ENCODE results near the gene PDYN.

DNA sequence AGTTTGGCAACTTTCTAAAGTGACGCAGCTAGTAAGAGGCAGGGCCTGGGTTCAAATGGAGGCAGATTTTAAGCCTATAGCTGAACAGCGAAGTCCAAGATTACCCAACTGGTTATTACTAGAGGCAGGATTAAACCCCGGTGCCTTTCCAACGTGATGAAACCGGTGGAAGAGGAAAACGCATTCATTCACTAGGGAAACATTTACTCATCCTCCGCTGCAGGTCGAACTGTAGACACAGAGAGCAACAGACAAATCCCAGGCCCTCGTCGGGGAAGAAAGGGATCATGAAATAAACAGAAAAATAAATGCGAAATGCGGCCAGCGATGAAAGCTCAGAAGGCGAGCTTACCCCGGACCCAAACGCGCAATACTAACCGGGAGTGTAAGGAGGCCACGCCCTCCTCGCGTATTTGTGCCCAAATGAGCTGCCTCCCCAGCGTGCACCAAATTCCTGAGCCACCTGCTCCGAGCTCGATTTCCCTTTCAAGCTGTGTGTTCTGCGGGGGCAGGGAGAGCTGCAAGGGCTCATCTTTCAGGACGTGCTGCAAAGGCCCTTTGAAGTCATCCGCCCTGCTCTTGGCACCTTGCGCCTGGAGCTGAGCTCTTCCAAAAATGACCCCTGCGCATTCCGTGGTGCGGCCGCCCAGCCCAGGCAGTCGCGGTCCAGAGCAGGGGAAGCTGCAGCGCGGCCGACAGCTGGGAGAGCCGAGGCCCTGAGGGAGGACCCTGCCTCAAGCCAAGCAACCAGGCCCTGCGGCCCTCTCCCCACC is 46.9 kb downstream of the PDYN start:
- TF ChIP-seq, protein P1, sequence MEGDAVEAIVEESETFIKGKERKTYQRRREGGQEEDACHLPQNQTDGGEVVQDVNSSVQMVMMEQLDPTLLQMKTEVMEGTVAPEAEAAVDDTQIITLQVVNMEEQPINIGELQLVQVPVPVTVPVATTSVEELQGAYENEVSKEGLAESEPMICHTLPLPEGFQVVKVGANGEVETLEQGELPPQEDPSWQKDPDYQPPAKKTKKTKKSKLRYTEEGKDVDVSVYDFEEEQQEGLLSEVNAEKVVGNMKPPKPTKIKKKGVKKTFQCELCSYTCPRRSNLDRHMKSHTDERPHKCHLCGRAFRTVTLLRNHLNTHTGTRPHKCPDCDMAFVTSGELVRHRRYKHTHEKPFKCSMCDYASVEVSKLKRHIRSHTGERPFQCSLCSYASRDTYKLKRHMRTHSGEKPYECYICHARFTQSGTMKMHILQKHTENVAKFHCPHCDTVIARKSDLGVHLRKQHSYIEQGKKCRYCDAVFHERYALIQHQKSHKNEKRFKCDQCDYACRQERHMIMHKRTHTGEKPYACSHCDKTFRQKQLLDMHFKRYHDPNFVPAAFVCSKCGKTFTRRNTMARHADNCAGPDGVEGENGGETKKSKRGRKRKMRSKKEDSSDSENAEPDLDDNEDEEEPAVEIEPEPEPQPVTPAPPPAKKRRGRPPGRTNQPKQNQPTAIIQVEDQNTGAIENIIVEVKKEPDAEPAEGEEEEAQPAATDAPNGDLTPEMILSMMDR (IDR thresholded peaks at IDR 0.05 in 2 of 3, conservative IDR thresholded peaks at IDR 0.05 in 1 of 3; ENCODE audit: control insufficient read depth in 2 of 3, extremely low read depth in 1 of 3, insufficient read depth in 1 of 3, low read depth in 3 of 3, low read length in 3 of 3), result no peak
- TF ChIP-seq, protein P2, sequence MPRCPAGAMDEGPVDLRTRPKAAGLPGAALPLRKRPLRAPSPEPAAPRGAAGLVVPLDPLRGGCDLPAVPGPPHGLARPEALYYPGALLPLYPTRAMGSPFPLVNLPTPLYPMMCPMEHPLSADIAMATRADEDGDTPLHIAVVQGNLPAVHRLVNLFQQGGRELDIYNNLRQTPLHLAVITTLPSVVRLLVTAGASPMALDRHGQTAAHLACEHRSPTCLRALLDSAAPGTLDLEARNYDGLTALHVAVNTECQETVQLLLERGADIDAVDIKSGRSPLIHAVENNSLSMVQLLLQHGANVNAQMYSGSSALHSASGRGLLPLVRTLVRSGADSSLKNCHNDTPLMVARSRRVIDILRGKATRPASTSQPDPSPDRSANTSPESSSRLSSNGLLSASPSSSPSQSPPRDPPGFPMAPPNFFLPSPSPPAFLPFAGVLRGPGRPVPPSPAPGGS (IDR thresholded peaks at IDR 0.05; ENCODE audit: borderline replicate concordance, insufficient read depth, low read depth, low read length, poor library complexity, severe bottlenecking), result no peak
- TF ChIP-seq POLR2A (IDR thresholded peaks at IDR 0.05; ENCODE audit: low read depth, low read length), result no peak
- no peak for TF ChIP-seq IKZF2 (IDR thresholded peaks at IDR 0.05)
- TF ChIP-seq, protein P3, sequence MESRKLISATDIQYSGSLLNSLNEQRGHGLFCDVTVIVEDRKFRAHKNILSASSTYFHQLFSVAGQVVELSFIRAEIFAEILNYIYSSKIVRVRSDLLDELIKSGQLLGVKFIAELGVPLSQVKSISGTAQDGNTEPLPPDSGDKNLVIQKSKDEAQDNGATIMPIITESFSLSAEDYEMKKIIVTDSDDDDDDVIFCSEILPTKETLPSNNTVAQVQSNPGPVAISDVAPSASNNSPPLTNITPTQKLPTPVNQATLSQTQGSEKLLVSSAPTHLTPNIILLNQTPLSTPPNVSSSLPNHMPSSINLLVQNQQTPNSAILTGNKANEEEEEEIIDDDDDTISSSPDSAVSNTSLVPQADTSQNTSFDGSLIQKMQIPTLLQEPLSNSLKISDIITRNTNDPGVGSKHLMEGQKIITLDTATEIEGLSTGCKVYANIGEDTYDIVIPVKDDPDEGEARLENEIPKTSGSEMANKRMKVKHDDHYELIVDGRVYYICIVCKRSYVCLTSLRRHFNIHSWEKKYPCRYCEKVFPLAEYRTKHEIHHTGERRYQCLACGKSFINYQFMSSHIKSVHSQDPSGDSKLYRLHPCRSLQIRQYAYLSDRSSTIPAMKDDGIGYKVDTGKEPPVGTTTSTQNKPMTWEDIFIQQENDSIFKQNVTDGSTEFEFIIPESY (IDR thresholded peaks at IDR 0.05), result no peak
- TF ChIP-seq MTA2 (IDR thresholded peaks at IDR 0.05; ENCODE audit: low read depth), result no peak
- TF ChIP-seq MYC (IDR thresholded peaks at IDR 0.05; ENCODE audit: insufficient read depth, insufficient read length, insufficient replicate concordance, low read length, severe bottlenecking), result no peak
- no peak for TF ChIP-seq POLR2AphosphoS5 (IDR thresholded peaks at IDR 0.05; ENCODE audit: low read length)
- TF ChIP-seq, protein P4, sequence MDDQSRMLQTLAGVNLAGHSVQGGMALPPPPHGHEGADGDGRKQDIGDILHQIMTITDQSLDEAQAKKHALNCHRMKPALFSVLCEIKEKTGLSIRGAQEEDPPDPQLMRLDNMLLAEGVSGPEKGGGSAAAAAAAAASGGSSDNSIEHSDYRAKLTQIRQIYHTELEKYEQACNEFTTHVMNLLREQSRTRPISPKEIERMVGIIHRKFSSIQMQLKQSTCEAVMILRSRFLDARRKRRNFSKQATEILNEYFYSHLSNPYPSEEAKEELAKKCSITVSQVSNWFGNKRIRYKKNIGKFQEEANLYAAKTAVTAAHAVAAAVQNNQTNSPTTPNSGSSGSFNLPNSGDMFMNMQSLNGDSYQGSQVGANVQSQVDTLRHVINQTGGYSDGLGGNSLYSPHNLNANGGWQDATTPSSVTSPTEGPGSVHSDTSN (IDR thresholded peaks at IDR 0.05; ENCODE audit: insufficient replicate concordance, low read depth, low read length), result no peak
- no peak for TF ChIP-seq POLR2AphosphoS2 (IDR thresholded peaks at IDR 0.05; ENCODE audit: low read depth, low read length)
- TF ChIP-seq, protein P5, sequence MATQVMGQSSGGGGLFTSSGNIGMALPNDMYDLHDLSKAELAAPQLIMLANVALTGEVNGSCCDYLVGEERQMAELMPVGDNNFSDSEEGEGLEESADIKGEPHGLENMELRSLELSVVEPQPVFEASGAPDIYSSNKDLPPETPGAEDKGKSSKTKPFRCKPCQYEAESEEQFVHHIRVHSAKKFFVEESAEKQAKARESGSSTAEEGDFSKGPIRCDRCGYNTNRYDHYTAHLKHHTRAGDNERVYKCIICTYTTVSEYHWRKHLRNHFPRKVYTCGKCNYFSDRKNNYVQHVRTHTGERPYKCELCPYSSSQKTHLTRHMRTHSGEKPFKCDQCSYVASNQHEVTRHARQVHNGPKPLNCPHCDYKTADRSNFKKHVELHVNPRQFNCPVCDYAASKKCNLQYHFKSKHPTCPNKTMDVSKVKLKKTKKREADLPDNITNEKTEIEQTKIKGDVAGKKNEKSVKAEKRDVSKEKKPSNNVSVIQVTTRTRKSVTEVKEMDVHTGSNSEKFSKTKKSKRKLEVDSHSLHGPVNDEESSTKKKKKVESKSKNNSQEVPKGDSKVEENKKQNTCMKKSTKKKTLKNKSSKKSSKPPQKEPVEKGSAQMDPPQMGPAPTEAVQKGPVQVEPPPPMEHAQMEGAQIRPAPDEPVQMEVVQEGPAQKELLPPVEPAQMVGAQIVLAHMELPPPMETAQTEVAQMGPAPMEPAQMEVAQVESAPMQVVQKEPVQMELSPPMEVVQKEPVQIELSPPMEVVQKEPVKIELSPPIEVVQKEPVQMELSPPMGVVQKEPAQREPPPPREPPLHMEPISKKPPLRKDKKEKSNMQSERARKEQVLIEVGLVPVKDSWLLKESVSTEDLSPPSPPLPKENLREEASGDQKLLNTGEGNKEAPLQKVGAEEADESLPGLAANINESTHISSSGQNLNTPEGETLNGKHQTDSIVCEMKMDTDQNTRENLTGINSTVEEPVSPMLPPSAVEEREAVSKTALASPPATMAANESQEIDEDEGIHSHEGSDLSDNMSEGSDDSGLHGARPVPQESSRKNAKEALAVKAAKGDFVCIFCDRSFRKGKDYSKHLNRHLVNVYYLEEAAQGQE (IDR thresholded peaks at IDR 0.05; ENCODE audit: low read depth, low read length), result no peak
- TF ChIP-seq, protein P6, sequence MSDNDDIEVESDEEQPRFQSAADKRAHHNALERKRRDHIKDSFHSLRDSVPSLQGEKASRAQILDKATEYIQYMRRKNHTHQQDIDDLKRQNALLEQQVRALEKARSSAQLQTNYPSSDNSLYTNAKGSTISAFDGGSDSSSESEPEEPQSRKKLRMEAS (IDR thresholded peaks at IDR 0.05; ENCODE audit: low read depth, low read length), result no peak
- TF ChIP-seq, protein P7, sequence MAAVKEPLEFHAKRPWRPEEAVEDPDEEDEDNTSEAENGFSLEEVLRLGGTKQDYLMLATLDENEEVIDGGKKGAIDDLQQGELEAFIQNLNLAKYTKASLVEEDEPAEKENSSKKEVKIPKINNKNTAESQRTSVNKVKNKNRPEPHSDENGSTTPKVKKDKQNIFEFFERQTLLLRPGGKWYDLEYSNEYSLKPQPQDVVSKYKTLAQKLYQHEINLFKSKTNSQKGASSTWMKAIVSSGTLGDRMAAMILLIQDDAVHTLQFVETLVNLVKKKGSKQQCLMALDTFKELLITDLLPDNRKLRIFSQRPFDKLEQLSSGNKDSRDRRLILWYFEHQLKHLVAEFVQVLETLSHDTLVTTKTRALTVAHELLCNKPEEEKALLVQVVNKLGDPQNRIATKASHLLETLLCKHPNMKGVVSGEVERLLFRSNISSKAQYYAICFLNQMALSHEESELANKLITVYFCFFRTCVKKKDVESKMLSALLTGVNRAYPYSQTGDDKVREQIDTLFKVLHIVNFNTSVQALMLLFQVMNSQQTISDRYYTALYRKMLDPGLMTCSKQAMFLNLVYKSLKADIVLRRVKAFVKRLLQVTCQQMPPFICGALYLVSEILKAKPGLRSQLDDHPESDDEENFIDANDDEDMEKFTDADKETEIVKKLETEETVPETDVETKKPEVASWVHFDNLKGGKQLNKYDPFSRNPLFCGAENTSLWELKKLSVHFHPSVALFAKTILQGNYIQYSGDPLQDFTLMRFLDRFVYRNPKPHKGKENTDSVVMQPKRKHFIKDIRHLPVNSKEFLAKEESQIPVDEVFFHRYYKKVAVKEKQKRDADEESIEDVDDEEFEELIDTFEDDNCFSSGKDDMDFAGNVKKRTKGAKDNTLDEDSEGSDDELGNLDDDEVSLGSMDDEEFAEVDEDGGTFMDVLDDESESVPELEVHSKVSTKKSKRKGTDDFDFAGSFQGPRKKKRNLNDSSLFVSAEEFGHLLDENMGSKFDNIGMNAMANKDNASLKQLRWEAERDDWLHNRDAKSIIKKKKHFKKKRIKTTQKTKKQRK (IDR thresholded peaks at IDR 0.05; ENCODE audit: low read depth, low read length), result no peak
- TF ChIP-seq CREB1 (IDR thresholded peaks at IDR 0.05; ENCODE audit: low read depth), result no peak

All from GM12878 (cell line).